OCI-LY3 (cell line): ENCODE measurements around the gene ACTR3.

Experiments used
- H2AFZ ChIP-seq: fragments of 200-600, 300-600 bp; shearing (Covaris generic); 2 replicates; pipeline ENCODE4 v1.6.0; 2014; ENCODE audit warnings: antibody characterized with exemption, low read depth, low read length
- H3K27ac ChIP-seq: fragments of 200-600, 300-600 bp; sonication (generic); 2 replicates; pipeline ENCODE4 v1.5.1; 2014; ENCODE audit warnings: mild to moderate bottlenecking, low read length, moderate library complexity, mixed read lengths
- H3K27me3 ChIP-seq: fragments of 200-600, 300-600 bp; sonication (generic); 2 replicates; pipeline ENCODE4 v1.6.1; 2014; ENCODE audit warnings: low read depth, low read length, mixed read lengths
- H3K36me3 ChIP-seq: fragments of 200-600, 300-600 bp; sonication (generic); replicated peaks from 2 replicates; pipeline ENCODE3; 2014; ENCODE audit warnings: low read depth, low read length, mixed read lengths
- H3K4me1 ChIP-seq: fragments of 300-600, 200-600 bp; sonication (generic); 2 replicates; pipeline ENCODE4 v1.6.1; 2014; ENCODE audit warnings: low read length, mixed read lengths
- H3K4me2 ChIP-seq: fragments of 200-600, 300-600 bp; sonication (generic); 2 replicates; pipeline ENCODE4 v1.6.1; 2014; ENCODE audit warnings: low read length, mixed read lengths
- H3K4me3 ChIP-seq: fragments of 300-600, 200-600 bp; sonication (generic); 2 replicates; pipeline ENCODE4 v1.5.1; 2014; ENCODE audit warnings: antibody characterized with exemption, mild to moderate bottlenecking, low read length, moderate library complexity
- H3K79me2 ChIP-seq: fragments of 300-600, 200-600 bp; shearing (Covaris generic); 2 replicates; pipeline ENCODE4 v1.6.1; 2014; ENCODE audit warnings: mild to moderate bottlenecking, low read length, mixed read lengths
- H3K9ac ChIP-seq: fragments of 300-600, 200-600 bp; shearing (Covaris generic); 2 replicates; pipeline ENCODE4 v1.6.0; 2014; ENCODE audit warnings: mild to moderate bottlenecking, low read length, moderate library complexity
- H3K9me3 ChIP-seq: fragments of 200-600, 300-600 bp; shearing (Covaris generic); 2 replicates; pipeline ENCODE4 v1.6.1; 2014; ENCODE audit warnings: low read length, mixed read lengths; ENCODE audit not compliant: insufficient read depth
- H4K20me1 ChIP-seq: fragments of 200-600, 300-600 bp; sonication (generic); 2 replicates; pipeline ENCODE4 v1.6.1; 2016; ENCODE audit warnings: low read length, mixed read lengths; ENCODE audit not compliant: insufficient read depth
- CTCF ChIP-seq: fragments of 200-600, 300-600 bp; sonication (generic); IDR thresholded peaks from 2 replicates; pipeline ENCODE4 v1.5.1; 2014; ENCODE audit warnings: antibody characterized with exemption, low read length, low read depth
- EZH2phosphoT487 ChIP-seq: fragments of 200-600 bp; shearing (Covaris generic); IDR thresholded peaks from 2 replicates; pipeline ENCODE4 v1.6.1; 2018; ENCODE audit warnings: antibody characterized with exemption, mixed run types, low read depth

Gene ACTR3

GRCh38 chr2:113906647-113907046, 16.8 kb downstream of the ACTR3 start:
- TF ChIP-seq EZH2phosphoT487 (no peak), CTCF (no peak)
- Histone ChIP-seq H3K9me3 (no peaks in the 10 kb centered on the region), H3K4me1 (peaks cover 34% of the 10 kb centered on the region), H3K79me2 (peaks cover 100% of the 10 kb centered on the region), H3K36me3 (peaks cover 27% of the 10 kb centered on the region), H2AFZ (no peak overlapping the region), H3K27me3 (no peaks in the 10 kb centered on the region), H3K27ac (no peak overlapping the region), H3K4me2 (no peak overlapping the region), H3K4me3 (no peak overlapping the region), H3K9ac (no peak overlapping the region), H4K20me1 (peaks cover 99% of the 10 kb centered on the region)

- Histone ChIP-seq H4K20me1 (peaks cover 99% of the 10 kb centered on the region), H3K4me3 (no peak overlapping the region), H3K4me1 (peaks cover 29% of the 10 kb centered on the region), H3K36me3 (peaks cover 27% of the 10 kb centered on the region), H2AFZ (no peak overlapping the region), H3K9ac (no peak overlapping the region), H3K4me2 (no peak overlapping the region), H3K79me2 (peaks cover 100% of the 10 kb centered on the region), H3K9me3 (no peaks in the 10 kb centered on the region), H3K27ac (no peak overlapping the region), H3K27me3 (no peaks in the 10 kb centered on the region)
- no peak for TF ChIP-seq EZH2phosphoT487
- no peak for TF ChIP-seq CTCF
Observed at GRCh38 chr2:113907297-113907696, 17.4 kb downstream of the ACTR3 start.

- Histone ChIP-seq H3K9me3 (no peaks in the 10 kb centered on the region), H3K36me3 (peaks cover 35% of the 10 kb centered on the region), H3K79me2 (peaks cover 100% of the 10 kb centered on the region), H3K4me3 (no peak overlapping the region), H3K27ac (no peak overlapping the region), H4K20me1 (peaks cover 98% of the 10 kb centered on the region), H3K4me1 (peaks cover 29% of the 10 kb centered on the region), H3K27me3 (no peaks in the 10 kb centered on the region), H3K4me2 (0 out of 2 replicates have a peak overlapping the region, but pooled peaks have one; percentile 15), H2AFZ (no peak overlapping the region), H3K9ac (no peak overlapping the region)
- no peak for TF ChIP-seq CTCF
- TF ChIP-seq EZH2phosphoT487: no peak
Observed at GRCh38 chr2:113910110-113910717, 20.3 kb downstream of the ACTR3 start.

GRCh38 chr2:113910967-113911678, 21.2 kb downstream of the ACTR3 start:
- Histone ChIP-seq H3K4me2 (0 out of 2 replicates have a peak overlapping the region, but pooled peaks have one; percentile 15), H3K79me2 (peaks cover 100% of the 10 kb centered on the region), H4K20me1 (peaks cover 98% of the 10 kb centered on the region), H2AFZ (no peak overlapping the region), H3K27me3 (no peaks in the 10 kb centered on the region), H3K4me1 (peaks cover 20% of the 10 kb centered on the region), H3K4me3 (no peak overlapping the region), H3K9me3 (no peaks in the 10 kb centered on the region), H3K9ac (no peak overlapping the region), H3K27ac (no peak overlapping the region), H3K36me3 (peaks cover 34% of the 10 kb centered on the region)
- no peak for TF ChIP-seq CTCF
- no peak for TF ChIP-seq EZH2phosphoT487
